Measurements from ENCODE around the gene MROH2B.

The MROH2B gene

DNA sequence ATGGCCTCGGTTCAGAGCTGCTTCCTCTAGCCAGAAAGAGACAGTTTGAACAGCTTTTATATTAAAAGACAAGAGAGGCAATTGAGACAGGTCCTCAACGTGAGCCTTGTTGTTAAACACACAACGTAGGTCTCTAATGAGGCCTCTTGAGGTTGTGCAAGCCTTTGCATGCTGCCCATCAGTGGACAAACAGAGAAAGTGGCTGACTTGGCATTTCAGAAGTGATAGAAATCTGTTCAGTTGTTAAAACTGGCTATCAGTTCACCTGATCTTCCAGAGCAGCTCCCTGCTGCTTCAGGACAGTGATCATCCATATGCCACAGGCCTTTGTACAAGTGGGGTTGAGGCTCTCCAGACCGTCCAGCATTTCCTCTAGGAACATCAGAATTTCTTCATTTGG is 58.8 kb downstream of the MROH2B start:
- DNase-seq = no peak

DNA sequence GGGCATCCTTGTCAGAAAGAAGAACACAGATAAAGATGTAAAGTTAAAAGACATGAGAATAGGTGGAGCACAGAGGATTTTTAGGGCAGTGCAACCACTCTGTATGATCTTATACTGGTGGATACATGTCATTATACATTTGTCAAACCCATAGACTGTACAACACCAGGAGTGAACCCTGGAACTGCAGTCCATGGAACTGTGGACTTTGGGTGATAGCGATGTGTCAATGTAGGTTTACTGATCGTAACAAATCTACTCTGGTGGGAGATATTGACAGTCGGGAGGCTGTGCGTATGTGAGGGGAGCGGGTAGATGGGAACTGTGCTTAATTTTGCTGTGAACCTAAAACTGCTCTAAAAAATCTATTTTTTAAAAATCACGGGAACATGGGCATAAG is 60.6 kb downstream of the MROH2B start:
- no peak for DNase-seq

DNA sequence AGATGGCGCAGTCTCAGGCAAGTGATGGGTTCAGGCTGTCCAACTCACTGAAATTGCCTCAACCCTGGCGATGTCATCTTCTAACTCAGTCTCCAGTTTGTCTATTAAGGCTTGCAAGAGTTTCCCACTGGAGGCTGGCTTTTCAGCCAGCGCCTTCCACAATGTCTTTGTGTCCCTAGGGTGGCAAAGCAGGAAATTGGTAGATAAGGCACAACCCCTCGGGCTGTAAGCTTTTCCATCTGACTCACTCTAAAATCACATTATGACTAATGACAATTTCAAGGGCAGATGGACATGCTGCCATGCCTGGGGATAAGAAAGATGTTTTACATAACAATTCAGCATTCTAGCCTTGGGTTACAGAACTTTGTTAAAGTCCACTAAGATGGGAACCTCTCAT is 61.9 kb downstream of the MROH2B start:
- DNase-seq = no peak

DNA sequence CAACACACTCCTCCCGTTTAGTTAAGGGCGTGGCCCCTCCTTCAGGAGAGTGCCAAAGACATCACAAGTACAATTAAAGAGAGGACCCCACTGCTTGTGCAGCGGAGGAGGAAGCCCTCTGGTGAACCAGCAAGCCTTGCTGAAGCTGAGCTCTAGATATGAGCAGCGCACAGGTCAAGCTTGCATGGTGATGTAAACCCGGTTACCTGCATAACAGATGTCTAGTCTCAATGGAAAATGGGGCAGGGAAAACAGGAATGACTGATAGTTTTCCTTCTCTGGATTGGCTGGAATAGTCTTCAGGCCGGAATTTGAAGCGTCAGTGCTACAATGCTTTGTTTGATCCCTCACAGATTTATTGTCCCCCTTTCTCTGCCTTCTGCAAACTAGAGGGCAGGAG is 66.2 kb downstream of the MROH2B start:
- DNase-seq = no peak

DNA sequence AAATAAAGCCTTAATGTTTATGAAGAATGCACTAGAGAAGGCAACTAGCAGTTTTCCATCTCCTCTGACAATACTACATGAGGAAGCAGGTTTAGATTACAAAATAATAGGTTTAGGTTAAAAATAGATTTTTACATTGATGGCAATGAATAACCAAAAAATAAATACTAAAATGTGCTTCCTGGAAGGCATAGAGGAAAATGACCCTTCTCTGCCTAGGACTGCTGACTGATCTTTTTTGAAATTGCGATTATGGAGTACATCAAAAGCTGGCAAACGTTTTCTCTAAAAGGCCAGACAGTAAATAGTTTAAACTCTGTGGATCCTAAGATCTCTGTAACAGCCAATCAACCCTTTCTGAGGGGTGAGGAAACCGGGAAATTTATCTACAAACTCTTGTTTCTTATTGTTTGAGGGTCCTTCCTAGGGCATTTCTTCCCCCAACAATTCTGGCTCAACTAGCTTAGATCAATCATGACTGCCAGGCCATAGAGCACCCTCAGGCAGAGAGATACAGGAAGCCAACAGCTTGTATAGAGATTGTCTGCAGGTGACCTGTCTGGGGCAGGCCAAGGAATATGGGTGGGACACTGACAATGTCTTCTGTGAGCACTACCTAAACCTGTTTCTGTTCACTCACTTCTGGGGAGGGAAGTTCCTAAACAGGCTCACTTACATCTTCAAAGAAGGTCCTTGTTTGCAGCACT is 67.3 kb downstream of the MROH2B start:
- no peak for DNase-seq

DNA sequence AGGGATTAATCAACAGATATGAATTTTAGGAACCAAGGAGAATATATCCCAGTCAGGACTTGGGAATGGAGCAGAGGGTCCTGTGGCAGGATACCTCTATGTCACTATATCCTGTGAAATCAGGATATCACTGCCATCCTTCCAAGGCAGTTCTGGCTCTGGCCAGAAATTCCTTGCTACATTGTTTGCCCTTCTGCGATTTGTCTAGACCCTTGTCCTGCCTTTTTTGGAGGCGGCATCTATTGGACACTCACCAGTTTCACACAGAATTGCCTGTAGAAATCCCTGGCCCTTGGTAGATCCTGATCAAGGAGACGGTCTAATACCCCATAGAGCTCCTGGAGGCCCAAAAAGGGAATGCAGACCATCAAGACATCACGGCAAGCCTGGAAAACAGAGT is 71.2 kb downstream of the MROH2B start:
- DNase-seq = no peak

DNA sequence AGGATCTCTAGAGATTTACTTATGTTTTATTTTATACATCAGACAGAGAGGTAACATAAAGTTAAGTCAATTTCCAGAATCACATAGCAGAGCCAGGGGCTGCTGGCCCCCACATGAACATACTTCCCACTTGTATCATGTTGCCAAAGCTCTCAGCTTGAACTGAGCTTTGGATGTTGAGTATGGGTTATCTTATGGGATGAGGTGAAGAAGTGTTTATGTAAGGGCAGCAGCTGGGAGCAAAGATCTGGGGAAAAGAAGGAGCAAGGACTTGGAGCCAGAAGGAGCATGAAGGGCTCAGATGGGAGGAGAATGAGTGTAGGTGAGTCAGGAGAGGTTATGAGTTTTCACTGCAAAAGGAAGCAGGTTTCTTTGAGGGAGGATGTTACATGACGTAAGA is 72.0 kb downstream of the MROH2B start:
- DNase-seq = no peak

DNA sequence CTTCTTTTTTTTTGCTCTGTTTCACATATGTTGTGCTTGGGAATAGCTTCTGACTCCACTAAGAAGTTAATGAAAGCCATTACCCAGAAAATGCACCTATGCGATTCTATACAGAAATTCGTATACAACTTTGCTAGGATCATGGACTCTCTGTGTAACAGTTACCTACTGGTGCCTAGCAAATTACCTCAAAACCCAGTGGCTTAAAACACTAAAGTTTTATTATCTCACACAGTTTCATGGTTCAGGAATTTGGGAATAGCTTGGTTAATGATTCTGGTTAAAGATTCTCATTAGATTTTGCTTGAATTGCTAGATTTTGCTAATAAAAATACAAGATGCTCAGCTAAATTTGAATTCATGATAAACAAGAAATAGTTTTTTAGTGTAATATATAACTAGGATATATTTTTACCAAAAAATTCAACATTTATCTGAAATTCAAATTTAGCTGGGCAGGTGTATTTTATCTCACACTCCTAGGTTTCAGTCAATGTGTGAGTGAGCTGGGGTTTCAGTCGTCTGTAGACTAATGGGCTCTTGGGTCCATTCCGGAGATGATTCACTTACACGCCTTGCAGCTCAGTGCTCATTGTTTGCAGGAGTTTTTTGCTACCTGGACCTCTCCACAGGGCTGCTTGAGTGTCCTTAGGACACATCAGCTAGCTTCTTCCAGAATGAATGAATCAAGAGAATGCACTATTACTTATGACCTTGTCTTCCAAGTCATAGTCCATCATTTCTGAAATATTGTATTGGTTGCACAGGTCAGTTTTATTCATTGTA is 75.1 kb downstream of the MROH2B start:
- no peak for DNase-seq

DNA sequence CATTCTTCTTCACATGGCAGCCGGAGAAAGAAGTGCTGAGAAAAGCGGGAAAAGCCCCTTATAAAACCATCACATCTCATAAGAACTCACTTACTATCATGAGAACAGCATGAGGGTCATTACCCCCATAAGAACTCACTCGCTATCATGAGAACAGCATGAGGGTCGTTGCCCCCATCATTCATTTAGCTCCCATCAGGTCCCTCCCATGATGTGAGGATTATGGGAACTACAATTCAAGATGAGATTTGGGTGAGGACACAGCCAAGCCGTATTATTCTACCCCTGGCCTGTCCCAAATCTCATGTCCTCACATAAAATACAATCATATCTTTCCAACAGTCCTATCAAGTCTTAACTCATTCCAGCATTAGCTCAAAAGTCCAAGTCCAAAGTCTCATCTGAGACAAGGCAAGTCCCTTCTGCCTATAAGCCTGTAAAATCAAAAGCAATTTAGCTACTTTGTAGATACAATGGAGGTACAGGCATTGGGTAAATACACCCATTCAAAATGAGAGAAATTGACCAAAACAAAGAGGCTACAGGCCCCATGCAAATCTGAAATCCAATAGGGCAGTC is 79.1 kb downstream of the MROH2B start:
- no peak for DNase-seq

DNA sequence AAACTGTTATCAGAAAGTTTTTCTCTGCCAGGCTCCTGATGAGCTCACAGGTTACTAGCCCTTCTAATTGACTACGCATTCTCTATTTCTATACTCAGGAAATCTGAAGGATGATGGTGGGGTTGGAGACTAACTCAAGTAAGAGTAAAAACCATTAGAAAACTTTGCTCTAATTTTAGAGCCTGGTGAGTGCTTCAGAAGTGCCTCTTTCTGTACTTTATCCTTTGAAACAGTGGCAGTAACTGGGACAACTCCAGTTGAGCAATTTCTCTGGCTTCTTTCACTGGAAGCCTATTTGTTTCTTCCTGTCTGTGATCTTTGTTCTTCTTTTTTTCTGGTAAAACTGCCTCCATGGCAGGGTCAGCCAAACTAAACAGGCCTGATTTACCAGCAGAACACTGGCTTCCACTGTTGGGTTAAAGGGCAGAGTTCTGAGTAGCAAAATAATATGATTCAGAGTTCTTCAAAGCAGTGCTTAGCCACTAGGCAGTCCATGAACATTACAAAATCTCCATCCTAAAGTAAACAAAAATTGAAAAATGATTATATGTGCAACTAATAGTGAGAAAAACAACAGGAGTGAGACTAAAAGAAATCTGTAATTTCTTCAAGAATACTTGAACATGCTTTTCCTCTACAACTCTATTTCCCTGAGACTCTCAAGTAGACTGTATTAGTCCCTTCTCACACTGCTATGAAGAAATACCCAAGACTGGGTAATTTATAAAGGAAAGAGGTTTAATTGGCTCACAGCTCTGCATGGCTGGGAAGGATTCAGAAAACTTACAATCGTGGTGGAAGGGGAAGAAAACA is 79.8 kb downstream of the MROH2B start:
- DNase-seq = no peak

DNA sequence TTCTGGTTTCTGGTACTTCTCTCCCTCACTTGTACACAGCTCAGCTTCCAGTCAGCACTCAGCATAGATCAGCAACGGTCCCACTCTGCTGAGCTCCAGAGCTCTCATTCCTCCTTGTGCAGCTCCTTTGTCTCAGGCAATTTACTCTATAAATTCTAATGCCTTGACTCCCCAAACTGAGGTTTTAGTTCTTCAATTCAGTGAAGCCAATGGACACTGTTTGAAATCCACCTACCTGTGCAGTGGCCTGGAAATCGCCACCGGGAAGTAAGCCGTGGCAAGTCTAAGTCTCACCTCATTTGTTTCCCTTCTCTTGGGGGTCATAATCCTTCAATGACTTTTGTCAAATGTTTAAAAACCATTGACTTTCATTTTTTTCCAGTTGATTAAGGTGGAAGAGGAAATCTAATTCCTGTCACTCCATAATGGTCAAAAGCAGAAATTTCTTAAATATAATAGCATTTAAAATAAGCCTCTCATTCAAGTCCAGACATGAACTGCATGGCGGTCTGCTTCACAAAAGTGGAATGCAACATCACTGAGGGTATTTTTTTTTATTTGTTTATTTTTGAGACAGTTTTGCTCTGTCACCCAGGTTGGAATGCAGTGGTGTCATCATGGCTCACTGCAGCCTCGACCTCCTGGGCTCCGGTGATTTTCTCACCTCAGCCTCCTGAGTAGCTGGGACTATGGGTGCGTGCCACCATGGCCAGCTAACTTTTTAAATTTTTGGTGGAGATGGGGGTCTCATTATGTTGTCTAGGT is 82.2 kb downstream of the MROH2B start:
- no peak for DNase-seq

DNA sequence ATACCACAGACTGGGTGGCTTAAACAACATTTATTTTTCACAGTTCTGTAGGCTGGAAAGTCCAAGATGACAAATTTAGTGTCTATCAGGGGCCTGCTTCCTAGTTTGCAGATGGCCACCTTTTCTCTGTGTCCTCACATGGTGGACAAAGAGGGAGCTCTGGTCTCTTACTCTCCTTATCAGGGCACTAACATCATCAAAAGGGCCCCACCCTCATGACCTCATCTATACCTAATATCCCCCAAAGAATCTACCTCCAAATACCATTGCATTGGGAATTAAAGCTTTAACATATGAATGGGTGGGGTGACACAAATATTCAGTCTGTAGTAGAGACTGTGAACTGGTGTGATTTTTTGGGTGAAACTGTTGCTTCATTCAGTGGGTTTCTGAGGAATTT is 83.8 kb downstream of the MROH2B start:
- DNase-seq = no peak

DNA sequence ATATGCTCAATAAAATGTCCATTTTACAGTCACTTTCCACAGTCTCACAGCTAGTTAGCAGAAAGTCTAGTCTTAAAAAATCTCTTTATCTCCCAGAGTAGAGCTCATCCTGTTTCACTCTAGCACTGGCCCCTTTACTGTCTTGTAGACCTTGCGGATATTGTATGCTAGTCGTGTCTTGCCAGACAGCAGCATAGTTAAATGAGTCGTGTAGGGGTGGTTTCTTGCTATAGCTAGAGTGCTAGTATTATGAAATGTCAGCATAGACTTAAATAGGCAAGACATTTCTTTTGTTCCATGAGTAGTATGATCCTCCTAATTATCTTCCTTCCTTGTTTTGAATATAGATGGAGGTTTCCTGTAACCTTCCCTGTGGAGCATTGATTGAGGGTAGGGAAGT is 84.5 kb downstream of the MROH2B start:
- DNase-seq = no peak

DNA sequence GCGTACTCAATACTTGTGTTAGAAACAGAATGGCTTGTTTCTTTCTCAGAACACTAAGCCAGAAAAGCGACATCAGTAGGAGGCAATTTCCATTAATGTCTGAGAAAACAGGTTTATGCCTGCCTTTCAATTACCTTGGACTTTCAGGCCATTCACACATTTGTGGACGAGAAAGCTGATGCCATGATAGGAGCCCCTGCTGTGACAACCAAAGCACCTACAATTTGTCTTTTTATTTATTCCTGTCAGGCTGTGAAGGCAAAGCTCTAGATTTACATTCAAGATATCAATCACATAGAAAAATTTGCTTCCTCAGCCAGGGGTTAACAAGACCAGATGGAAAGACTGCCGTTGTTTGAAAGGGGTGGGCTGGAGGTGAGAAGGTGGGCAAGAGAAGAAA is 85.6 kb downstream of the MROH2B start:
- no peak for DNase-seq

DNA sequence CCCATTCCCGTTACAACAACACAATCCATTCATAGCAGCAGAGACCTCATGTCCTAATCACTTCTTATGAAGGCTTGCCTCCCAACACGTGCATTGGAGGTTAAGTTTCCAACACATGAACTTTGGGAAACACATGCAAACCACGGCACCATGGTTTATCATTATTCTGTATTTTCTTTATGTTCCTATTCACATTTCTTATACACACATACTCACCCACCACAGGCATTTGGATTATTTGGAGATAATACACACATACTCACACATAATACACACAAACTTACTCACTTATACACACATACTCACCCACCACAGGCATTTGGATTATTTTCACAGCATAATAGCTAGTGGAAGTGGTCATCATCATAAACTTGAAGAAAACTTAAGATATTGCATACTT is 86.3 kb downstream of the MROH2B start:
- DNase-seq = no peak

DNA sequence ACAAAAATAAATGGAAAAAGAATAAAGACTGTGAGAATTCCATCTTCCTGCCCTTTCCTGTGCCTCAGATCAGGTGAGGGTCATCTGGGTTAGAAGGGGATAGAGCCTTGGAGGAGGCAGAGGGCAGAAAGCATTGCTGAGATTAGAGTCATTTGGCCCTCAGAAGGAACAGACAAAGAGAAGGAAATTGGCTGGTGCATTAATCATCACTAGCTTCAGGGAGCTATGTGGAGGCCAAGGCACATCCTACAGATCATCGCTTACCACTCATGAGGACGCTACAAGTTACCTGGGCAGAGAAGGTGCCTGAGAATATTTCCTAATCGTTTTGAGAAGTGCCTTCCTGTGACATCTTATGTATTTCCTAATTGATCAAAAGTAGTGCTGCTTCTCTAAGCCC is 87.4 kb downstream of the MROH2B start:
- no peak for DNase-seq

DNA sequence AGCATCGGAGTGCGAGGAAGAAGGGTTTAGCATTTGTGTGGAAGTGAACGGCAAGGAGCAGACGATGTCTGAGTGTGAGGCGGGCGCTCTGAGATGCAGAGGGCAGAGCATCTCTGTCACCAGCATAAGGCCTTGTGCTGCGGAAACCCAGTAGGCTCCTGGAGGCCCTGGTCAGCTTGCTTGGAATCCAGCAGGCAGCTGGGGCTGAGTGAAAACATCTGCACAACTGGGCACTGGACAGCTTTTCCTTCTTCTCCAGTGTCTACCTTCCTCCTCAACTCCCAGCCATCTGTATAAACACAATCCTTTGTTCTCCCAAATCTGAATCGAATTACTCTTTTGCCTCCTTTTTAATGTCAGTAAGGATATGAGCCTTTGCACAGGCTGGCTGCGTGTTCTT is 89.7 kb downstream of the MROH2B start:
- no peak for DNase-seq

DNA sequence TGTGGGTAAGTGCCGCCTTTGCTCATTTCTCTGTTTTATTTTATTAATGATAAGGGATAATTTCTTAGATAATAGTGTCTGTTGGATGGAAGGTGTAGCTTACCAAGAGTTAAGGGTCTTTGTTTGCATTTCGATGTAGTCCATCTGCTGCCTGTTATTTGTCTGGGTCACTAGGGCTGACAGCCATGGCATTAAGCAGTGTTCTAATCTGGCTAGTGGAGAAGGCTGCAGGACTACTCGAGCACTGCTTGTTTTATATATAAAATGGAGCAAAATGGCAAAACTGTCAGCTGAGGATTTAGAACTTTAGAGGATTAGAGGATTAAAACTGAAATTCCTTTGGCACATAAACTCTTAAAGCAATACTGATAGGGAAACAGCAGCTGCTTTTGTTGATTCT is 94.3 kb downstream of the MROH2B start:
- DNase-seq = no peak

DNA sequence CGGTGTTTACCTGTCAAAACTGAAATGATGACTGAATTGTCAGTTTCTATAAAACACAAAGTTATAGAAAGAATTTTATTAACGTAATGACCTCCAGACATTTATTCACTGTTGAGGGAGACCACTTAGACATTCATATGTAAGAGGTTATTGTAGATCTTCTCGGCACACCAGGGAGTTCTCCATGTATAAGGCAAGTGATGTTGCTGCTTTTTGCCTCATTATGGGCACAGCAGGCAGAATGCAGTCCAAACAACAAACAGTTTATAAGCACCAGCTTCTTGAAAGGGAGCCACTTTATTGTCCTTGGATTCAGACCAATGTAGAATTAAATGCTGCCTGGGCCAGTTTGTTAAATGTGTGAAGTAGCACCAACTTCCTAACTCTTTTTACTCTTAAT is 95.1 kb downstream of the MROH2B start:
- no peak for DNase-seq

DNA sequence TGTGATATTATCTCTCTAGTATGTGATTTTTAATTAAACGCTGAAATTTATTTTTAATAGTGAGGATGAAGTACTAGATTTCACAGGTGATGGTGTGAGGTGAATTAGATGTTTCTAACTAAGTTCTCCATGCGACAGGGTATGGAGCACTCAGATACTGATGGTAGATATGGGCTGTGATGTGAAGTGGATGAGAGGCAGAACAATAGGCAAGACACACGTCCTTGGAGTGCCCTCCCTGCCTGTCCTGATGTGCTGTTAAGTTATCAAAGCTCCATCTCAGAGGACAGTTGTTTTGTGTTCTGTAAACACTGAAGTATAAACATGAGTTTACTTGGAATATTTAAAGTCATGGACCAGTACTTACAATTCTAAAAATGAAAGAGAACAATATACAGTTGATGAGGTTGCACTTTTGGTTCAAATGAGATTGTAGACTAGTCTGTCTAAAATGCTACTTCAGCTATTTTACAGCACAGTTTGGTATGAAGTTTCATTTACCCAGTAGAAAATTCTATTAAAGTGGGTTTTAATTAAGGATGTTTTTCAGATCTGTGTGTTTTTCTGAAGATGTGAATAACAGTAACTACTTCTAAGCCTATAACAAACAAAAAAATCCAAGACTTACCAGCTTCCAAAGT is 97.7 kb downstream of the MROH2B start:
- DNase-seq = no peak

DNA sequence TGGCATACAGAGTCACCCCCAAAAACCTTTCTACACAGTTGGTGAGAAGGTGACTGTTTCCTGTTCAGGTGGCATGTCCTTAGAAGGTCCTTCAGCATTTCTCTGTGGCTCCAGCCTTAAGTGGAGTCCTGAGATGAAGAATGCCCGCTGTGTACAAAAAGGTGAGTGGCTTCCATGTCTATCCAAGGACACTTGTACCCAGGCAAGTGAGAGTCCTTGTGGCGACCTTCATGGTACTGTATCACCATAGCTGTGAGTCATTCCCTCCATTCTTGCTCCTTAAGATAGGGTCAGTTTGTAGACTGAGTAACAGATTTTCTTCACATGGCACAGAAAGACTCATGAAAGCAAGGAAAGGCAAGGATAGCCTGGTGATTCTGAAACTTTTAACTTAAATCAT is 98.7 kb downstream of the MROH2B start:
- DNase-seq = no peak

Measured in NCI-H1694 (cell line).